ENCODE data around the gene PPP1R12C.
"Not testable (repeated sequence)": the region's sequence is repeated elsewhere in the genome, so short reads cannot be mapped to it uniquely, and the experiment has no call there.

Gene PPP1R12C

DNA sequence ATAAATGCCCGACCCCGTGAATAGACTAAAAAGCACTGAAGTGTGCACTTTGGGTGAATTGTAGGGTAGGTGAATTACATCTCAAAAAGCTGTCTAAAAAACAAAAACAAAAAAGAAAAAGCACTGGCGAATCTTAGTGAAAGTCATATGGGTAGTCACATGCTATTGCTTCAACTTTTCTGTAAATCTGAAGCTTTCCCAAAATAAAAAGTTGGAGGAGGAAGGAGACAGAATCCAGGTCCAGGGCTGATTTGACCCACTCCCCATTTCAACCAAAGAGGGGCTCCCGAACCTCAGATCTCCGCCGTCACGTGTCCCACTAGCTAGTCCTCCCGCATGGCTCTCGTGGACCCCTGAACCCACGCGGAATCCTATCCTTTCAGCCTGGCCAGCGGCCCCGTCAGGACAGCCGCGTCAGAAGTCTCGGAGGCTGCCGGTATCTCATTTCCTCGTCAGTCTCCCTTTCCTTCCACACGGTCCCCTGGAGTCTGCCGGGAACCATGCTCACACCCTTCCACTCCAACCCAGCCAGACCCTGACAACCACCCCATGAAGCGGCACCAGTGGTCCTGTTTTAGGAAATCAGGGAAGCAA lies 6.1 kb downstream of the PPP1R12C start:
- DNase-seq: no peak

DNA sequence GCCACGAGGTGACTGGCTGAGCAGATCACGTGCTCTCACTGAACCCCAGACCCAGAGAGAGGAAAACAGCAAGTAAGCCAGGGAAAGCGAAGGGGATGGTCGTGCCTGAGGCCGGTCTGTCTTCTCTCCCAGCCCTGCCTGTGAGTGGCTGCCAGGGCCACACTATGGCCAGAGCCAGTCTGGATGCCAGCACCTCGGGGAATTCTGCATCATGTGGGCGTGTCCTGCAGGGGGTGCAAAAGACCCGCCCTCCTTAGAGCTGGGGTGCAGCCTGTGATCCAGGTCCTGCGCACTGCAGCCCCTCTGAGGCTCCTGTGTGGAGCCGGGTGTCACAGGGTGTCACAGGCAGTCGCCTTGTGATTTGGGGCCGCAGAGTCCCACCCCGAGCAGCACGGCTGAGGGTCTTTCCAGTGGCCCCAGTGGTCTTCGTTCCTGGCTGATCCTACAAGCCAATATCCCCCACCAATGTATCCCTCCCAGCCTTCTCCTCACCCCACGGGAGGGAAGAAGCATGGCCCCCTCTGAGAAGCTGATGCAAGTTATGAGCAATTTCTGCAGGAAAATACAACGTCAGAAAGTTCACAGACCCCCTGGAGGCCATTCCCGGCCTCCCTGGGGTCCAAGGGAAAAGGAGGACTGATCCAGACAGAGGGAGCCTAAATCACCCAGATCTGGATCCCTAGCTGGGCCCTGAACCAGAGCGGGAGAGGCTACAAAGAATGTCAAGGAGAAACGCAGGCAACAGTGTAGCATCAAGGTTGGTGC lies 7.7 kb downstream of the PPP1R12C start:
- DNase-seq: peak; percentile 44

DNA sequence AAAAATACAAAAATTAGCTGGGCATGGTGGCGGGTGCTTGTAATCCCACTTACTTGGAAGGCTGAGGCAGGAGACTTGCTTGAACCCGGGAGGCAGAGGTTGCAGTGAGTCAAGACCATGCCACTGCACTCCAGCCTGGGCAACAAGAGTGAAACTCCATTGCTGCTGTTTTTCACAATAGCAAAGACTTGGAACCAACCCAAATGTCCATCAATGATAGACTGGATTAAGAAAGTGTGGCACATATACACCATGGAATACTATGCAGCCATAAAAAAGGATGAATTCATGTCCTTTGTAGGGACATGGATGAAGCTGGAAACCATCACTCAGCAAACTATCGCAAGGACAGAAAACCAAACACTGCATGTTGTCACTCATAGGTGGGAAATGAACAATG lies 10.2 kb downstream of the PPP1R12C start:
- DNase-seq: not testable (repeated sequence)

DNA sequence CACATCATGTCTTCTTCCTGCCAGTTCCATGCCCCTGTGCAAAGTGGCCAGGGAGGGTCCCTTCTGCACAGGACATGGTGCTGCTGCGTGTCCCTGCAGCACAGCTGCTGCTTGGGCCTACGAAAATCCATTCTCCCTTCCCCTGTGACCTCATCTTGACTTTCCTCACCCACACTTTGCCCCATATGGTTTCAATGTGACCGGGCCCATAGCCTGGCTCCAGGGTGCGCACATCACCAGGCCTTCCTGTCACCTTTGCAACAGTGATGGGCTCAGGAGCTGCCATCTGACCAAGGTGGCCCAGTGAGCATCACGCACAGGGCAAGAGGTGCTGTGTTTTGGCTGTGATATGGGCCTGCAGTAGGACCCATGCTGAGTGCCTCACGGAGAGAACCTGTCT lies 10.8 kb downstream of the PPP1R12C start:
- DNase-seq: no peak

DNA sequence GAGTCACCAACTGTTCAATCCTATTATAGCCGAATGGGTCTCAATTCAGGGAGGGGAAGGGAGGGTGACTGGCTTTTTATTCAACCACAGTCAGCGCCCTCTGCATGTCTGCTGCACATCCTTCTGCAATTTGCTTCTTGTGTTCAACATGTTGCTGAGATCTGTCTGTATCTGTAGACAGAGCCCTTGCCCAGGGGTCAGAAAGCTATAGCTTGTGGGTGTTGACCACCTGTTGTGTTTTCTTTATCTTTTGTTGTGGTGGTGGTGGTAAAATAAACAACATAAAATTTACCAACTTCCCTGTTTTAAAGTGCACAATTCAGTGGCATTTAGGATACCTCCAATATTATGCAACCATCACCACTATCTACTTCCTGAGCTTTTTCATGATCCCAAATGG lies 12.2 kb downstream of the PPP1R12C start:
- DNase-seq: no peak

DNA sequence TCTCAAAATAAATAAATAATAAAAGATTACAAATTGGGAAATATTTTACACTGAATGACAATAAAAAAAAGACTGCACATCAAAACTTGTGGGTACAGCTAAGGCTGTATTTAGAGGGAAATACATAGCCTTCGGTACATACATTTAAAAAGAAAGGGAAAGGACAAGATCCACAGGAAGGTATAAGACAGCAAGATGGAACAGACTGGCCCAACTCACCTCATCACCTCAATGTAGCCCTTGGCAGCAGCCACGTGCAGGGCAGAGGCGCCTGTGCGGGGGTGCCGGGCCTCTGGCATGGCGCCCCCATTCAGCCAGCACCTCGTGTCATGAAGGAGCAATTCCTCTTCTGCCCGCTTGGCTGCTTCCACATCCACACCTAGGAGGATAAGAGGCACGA lies 14.2 kb downstream of the PPP1R12C start:
- no peak for DNase-seq

DNA sequence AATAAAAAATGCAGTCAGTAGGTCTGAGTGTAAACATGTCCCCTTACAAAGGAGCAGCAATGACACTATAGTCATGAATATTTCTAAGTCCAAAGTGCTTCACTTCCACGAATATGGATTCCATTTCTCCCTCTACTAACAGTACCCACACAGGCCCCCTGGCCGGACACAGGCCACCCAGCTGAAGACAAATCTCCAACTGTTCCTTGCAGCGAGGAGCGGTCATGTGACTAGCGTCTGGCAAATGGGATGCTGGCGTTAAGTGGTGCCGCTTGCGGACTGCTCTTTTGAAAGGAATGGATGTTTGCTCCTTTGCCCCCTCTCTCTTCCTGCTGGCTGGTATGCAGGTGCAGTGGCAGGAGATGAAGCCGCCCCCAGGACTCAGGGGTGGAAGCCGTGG lies 16.2 kb downstream of the PPP1R12C start:
- no peak for DNase-seq

DNA sequence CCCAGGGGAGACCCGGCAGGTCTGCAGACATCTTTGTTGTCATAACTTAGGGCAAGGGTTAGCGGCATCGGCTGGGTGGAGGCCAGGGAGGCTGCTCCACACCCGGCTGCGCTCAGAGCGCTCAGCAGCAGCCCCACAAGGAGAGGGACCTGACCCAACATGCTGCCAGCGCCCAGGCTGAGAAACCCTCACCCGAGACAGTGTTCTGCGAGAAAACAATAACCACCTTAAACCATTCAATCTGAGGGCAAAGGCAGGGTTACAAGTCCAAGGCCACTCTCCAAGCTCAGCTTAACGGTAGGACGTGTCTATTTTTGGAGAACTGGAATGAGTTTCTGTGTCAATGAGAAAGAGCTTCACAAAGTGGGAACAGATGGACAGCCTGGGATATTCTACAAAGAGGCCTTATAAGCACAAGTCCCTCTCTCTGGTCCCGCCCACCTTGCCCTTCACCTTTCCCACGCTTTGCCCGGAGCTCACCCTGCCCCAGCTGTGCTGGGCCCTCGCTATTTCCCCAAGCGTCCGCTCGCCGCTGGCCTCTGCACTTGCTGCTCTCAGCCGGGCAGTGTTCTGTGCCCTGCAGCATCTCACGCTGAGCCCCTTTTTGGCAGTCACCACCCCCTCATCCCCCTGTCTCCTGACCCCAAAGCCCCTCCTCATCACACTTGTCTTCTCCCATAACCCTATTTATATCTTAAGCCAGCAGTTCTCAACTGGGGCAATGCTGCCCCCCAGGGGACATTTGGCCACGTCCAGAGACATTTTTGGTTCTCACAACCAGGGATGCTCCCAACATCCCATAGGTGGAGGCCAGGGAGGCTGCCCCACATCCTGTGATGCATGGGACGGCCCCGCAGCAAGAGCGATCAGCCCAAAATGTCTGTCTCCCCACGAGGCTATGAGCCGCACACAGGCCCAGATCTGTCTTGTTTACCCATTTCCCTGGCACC lies 17.6 kb downstream of the PPP1R12C start:
- no peak for DNase-seq

DNA sequence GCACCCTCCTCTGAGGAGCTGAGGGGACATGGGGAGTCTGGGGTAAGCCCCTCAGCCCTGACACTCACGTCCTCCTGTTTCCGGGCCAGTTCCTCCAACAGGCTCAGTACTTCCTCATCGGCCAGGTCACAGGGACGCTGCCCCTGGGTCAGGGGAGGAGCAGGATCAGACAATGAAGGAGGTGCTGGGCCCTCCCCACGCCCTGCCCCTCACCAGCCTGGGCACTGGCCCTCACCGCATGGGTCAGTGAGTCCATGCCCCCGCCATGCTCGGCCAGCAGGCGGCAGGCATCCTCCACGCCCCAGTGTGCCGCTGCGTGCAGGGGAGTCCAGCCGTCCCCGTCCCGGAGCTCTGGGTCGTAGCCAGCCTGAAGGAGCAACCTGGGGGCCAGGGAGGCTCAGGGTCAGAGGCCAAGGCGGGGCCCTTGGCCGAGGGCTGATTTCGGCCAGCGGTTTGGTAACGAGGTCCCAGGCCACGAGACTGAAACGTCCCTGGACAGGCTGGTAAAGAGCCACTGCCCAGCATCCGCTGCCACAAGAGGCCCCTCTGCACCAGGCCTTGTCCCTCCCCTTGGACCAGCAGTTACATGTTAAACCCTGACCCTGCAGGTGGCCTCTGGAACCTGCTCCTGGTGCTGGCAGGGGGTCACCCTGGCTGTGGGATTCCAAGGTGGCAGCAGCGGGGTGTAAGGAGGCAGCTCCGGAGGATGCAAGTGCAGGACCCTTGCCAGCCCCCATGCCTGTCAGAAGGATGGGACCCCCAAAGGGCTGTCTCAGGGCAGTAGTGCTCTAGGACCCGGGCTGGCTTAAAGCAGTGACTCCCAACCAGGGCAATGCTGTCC lies 18.5 kb downstream of the PPP1R12C start:
- no peak for DNase-seq

DNA sequence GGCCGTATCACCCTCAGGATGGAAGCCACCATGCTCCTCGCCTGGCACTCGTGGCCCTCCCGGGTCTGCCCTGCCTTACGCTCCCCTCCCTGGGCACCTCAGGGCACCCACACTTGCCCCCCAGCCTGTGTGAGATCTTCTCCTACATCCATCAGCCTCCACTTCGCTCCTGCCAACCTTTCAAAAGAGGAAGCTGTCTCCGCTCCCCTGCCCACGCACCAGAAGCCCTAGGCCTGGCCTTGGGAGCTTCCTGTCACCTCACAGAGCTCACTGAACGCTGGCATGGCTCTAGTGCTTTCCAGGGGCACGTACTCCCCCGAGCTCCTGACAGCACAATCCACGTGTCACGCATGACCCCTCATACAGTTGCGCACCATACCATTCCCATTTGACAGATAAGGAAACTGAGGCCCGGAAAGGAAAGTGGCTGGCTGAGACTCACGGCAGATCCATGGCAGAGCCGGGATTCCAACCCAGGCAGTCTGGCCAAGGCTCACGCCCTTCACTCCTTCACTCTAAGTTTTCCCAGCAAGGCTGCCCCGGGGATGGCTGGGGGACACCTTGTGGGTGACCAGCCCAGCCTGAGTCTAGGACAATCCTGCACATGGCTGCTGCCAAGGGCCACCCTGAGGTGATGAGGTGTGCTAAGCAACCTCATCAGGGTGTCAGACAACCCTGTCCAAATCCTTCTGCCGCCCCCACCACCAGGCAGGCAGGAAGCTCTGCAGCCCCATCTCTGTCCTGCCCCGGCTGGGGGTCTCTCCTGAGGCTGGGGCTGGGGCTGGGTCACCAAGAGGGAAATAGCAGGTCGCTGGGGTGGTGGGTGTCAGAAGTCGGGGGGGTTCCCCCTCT lies 19.3 kb downstream of the PPP1R12C start:
- DNase-seq: no peak

DNA sequence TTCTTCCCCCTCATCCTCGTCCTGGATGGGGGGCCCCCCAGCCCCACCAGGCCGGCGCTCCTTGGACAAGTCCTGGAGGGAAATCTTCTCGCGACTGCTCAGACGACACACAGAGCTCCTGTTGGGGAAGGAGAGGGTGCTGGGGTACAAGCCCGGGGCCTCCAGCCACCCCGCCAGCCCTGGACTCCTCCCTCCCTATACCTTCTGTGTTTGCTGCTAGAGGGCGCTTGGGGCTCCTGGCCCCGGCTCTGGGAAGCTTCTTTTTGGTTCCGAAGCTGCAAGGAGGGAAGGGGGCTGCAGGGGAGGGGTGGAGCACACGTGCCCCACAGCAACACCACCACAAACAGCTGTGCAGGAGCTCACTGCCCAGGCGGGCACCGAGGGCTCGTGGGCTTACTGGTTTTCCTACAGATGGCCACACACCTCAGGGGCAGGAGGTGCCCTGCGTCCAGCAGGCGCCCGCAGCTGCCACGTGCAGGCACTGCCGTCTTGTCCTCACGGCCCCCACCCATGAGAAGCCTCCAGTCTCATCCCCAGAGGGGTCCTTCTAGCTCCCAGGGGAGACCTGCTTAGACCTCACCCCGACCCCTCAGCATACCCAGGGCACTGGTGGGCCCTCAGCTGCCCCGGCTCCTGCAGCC lies 21.3 kb downstream of the PPP1R12C start:
- DNase-seq: no peak

DNA sequence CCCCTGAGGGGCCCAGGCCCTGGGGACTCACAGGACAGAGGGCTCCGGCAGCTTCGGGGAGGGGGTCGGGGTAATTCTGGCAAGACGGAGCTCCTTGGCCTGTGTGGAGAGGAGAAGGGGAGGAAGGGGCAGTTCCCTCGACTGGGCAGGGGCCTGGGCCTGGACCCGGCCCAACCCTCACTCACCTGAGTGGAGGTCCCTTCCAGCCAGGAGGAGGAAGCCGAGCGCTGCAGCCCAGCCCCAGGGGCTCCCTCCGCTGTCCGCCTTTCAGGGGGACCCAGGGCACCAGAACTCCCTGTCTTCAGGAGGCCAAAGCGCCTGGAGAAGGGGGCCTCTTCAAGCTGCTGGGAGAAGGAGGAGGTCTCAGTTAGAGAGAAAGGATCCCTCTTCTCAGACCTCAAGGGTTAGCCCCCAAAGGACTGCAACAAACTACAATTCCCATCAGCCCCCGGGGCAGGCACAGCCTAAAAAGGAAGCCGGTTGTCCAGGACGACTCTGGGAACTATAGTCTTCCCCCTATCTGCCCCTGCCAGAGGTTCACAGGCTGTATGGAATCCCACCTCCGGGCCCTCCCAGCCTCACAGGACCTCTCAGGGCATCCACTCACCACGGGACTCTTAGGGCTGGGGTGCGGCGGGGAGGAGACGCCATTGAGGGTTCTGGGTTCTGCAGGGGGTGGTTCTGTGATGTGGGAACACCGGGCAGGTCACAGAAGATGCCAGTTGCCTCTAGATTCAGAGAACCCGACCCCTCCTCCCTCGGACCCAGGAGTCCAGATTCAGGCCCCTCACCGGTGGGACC lies 22.0 kb downstream of the PPP1R12C start:
- no peak for DNase-seq

DNA sequence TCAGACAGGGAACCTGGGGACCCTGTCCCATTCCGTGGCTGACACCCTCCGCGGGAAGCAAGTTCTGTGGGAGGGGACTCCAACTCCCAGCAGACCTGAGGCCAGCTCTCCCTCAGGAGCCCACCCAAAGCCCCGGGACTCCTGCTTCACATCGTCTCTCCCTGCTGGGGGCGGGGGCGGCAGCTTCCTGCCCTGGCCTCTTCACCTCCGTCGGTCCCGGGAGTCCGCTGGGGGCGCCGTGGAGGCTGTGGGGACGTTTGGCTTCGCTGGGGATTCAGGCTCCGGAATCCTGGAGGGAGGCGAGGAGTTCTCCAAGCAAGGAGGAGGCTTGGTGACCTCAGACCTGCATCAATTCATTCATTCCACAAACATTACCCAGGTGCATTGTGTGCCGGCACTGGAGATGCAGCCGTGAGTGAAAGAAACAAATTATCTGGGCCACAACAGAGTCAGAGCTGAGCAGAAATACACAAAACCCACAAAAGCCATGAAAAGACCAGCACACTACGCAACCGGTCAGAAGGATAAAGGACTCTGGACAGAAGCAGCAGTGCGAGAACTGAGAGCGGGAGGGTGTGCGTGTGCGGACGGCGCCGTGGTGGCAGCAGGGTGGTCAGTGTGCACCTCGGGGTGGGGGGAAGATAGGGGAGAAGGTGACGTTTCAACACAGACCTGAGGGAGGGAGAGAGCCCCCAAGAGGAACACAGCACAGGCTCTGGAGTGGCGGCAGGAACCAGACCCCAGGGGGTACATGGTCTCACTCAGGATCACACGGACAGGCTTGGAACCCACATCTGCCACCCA lies 22.8 kb downstream of the PPP1R12C start:
- no peak for DNase-seq

DNA sequence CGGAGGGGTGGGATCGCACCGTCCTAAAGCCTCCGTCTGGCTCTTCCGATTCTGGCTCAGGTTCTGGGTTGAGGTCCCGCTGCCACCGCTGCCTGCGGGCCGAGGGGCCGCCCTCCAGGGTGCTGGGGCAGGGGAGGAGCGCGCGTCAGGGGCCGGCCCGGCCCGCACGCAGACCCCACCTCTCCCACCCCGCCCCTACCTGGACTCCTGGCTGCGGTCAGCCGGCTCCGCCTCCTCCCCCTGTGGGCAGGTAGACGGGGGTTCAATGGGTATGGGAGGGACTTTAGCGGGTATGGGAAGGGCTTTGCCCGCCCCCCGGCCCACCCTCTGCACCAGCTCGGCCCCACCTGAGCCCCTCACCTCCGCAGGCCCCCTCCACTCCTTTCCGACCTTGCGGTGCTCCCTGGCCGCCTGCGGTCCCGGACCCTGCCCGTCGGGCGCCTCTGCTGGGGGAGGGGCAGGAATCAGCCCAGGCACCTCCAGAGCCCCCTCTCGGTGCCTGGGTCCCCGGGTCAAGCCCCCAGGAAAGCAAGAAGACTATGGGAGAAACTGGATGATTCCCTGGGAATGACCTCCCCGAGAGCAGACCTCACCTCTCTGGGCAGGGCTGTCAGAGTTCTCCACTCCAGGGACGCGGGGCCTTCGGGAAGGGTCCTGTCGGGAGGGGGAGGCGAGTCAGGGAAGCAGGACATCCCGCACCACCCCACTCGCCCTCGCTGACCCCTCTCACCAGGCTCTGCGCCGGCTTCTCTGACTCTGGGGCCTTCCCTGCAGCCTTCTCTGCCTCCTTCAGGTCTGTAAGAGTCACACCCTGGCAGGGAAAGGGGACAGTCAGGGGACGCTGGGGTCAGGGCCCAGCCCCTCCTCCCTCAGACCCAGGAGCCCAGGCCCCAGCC lies 24.8 kb downstream of the PPP1R12C start:
- no peak for DNase-seq

DNA sequence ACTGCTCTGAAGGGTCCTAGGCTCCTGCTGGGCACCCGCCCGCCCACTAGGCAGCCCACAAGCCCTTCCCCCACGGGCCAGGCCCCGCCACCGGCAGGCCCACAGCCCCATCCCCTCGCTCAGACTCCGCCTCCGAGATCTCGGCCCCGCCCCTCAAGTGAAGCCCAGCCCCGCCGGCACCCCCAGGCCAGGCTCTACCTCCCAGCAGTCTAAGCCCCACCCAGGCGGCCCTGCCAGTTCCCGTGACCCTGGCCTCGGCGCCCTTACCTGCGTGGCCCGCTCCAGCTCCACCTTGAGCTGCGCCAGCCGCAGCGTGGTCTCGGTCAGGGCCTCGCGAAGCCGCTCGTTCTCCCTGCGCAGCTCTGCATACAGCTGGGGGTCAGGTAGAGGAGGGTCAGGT lies 25.5 kb downstream of the PPP1R12C start:
- DNase-seq: no peak

DNA sequence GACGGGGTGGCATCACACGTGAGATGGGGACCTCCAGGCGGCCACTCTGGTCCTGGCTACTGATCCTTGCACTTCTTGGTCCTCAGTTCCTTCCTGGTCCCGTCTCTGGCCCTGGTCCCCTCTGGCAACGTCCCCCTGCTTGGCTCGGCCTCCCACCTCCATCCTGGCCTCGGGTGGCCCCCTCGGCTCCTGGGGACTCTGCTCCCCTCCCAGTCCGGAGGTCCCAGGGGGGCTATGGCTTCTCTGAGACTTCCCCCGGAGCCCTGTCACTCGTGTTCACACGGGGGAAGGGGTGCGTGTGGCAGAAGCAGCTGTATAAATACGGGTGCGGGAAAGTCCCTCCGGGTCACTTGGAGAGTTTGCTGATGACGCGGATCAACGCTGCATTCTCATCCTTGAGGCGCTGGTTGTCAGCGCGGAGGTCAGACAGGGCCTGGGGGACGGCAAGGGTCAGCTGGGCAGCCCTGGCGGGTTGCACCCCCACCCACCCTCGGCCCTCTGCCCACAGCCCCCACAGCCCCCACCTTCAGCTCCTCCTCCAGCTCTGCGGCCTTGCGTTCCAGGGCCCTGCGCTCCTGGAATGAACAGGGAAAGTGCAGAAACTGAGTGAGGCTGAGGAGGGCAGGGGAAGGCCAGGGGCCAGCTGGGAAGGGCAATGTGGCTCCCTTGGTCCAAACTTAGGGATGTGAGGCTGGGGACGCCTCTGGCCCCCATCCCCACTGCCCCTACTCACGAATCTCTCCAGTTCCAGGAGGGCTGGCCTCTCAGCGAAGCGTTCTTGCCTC lies 26.1 kb downstream of the PPP1R12C start:
- DNase-seq: no peak

DNA sequence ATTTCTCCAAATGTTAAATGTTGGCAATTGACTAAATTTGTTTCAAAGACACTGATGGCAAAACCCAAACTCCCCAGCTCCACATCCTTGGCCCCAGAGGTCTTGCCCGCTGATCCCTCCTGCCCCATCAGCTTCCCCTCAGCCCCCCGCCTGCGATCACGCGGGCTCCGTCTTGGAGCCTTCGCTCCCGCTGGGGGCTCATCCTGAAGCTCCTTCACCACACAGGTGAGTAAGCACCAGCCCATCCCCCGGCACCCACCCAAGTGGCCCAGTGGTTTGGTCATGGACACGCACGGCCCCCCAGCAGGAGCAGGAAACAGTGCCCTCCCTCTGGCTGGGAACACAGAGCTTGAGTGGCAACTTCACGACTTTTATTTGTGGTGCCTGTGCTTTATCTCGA lies 26.9 kb downstream of the PPP1R12C start:
- no peak for DNase-seq
